ENCODE measurements around the gene RFX7.

RFX7 gene

DNA sequence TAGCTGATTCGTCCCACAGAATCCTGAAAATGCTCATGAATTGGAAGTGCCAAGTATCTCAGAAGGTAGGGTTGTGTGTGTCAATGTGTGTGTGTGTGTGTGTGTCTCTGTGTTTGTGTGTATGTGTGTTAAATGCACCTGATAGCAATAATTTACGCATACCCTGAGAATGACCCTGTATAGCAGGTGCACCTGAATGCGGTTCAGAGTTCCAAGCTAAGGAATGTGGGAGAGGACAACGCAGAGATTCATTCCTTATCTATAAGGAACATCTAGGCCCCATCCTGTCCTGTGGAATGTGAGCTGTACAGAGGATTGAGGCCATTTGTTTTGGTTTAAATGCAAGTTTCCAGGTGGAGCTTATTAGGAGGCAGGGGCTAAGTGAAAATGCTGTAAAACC, 201.2 kb downstream of the RFX7 start:
- no peak overlapping the region for H3K4me3 ChIP-seq (ENCODE audit: low read depth, low read length)
- TF ChIP-seq, protein P1, sequence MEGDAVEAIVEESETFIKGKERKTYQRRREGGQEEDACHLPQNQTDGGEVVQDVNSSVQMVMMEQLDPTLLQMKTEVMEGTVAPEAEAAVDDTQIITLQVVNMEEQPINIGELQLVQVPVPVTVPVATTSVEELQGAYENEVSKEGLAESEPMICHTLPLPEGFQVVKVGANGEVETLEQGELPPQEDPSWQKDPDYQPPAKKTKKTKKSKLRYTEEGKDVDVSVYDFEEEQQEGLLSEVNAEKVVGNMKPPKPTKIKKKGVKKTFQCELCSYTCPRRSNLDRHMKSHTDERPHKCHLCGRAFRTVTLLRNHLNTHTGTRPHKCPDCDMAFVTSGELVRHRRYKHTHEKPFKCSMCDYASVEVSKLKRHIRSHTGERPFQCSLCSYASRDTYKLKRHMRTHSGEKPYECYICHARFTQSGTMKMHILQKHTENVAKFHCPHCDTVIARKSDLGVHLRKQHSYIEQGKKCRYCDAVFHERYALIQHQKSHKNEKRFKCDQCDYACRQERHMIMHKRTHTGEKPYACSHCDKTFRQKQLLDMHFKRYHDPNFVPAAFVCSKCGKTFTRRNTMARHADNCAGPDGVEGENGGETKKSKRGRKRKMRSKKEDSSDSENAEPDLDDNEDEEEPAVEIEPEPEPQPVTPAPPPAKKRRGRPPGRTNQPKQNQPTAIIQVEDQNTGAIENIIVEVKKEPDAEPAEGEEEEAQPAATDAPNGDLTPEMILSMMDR (IDR thresholded peaks at IDR 0.05; ENCODE audit: control insufficient read depth, extremely low read depth, insufficient read depth) = no peak
- DNase-seq (ENCODE audit: low read depth) = no peak

DNA sequence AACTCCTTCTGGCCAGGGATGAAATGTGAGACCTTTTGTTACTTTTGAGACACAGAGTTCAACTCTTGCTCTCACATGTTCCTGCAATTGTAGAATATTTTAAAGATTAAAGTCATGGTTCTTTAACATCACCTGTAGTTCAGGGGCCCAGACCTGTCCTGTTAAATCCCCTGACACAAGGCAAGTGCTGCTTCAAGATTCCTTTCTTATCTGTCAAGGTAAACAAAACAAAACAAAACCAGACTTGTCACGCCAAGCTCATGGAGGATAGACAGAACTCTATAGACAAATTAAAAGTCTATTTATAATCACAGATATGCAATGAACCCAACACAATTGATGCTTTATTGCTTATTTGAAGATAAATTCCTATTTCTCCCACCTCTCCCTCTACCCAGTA, 201.6 kb downstream of the RFX7 start:
- H3K4me3 ChIP-seq (ENCODE audit: low read depth, low read length) = no peak overlapping the region
- TF ChIP-seq, protein P1 (IDR thresholded peaks at IDR 0.05; ENCODE audit: control insufficient read depth, extremely low read depth, insufficient read depth) = no peak
- DNase-seq (ENCODE audit: low read depth) = no peak

DNA sequence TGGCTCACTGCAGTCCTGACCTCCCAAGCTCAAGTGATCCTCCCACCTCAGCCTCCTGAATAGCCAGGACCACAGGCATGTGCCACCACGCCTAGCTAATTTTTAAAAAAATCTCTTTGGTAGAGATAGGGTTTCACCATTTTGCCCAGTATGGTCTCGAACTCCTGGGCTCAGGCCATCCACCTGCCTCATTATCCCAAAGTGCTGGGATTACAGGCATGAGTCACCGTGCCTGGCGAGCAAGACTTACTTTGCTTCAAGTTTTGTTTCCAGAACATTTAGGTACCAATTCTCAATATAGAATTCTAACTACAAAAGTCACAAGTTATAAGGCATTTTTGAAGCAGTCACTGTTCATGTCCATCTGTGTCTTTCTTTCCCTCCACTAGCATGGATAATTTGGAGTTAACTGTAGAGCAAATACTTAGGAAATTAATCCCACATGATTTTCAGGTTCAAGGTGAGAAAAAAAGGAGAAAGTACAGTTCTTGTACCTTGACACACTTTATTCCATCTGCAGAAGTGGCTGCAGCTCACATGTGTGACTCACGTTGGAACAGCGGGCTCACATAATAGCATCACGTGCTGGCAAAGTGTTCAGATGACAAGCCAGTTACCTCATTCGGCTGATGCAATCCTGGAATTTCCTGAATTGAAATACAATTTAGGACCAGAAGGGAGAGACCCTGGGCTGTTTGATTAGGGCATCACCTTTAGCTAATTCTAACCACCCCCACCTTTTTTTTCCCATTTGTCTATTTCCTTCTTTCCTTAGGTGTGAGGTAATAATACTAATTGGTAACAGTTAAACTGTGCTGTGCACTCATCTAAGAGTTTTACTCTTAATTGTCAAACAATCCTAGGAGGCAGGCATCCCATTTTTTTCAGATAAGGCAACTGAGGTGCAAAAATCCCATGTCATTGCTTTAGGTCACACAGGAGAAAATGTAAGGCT, 203.3 kb downstream of the RFX7 start:
- TF ChIP-seq, protein P1 (IDR thresholded peaks at IDR 0.05; ENCODE audit: control insufficient read depth, extremely low read depth, insufficient read depth) = no peak
- DNase-seq (ENCODE audit: low read depth) = no peak
- no peak overlapping the region for H3K4me3 ChIP-seq (ENCODE audit: low read depth, low read length)

DNA sequence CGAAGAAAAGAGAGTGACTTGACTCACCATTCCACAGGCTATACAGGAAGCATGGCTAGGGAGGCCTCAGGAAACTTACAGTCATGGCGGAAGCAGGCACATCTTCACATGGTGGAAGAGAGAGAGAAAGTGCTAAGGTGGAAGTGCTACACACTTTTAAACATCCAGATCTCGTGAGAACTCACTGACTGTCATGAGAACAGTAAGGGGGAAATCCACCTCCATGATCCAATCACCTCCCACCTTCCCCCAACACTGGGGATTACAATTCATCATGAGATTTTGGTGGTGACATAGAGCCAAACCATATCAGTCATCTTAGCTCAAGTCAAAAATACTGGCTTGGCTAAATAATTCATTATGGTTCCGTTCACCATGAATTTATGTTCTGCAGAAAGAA, 205.0 kb downstream of the RFX7 start:
- no peak for DNase-seq (ENCODE audit: low read depth)
- TF ChIP-seq, protein P1 (IDR thresholded peaks at IDR 0.05; ENCODE audit: control insufficient read depth, extremely low read depth, insufficient read depth) = no peak

DNA sequence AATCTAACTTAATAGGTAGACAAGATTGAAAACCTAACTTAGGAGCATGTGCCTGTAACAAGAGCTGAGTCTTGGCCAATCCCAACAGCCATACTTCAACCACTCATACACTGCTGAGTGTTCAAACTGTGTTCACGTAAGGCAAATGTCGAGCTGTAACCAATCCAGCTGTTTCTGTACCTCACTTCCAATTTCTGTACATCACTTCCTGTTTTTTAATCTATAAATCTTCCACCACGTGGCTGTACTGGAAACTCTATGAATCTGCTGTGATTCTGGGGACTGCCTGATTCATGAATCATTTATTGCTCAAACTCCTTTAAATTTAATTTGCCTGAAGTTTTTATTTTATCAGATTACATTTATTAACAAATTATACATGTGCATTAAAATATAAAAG, 205.7 kb downstream of the RFX7 start:
- DNase-seq (ENCODE audit: low read depth) = no peak
- TF ChIP-seq, protein P1 (IDR thresholded peaks at IDR 0.05; ENCODE audit: control insufficient read depth, extremely low read depth, insufficient read depth) = no peak

More for the DNA sequence above, 205.0 kb downstream of the RFX7 start:
- no peak overlapping the region for H3K4me3 ChIP-seq (ENCODE audit: low read depth, low read length)

More for the DNA sequence above, 205.7 kb downstream of the RFX7 start:
- no peak overlapping the region for H3K4me3 ChIP-seq (ENCODE audit: low read depth, low read length)

Data from LNCaP clone FGC (cell line).